Measurements from ENCODE around the gene RELCH.

DNA sequence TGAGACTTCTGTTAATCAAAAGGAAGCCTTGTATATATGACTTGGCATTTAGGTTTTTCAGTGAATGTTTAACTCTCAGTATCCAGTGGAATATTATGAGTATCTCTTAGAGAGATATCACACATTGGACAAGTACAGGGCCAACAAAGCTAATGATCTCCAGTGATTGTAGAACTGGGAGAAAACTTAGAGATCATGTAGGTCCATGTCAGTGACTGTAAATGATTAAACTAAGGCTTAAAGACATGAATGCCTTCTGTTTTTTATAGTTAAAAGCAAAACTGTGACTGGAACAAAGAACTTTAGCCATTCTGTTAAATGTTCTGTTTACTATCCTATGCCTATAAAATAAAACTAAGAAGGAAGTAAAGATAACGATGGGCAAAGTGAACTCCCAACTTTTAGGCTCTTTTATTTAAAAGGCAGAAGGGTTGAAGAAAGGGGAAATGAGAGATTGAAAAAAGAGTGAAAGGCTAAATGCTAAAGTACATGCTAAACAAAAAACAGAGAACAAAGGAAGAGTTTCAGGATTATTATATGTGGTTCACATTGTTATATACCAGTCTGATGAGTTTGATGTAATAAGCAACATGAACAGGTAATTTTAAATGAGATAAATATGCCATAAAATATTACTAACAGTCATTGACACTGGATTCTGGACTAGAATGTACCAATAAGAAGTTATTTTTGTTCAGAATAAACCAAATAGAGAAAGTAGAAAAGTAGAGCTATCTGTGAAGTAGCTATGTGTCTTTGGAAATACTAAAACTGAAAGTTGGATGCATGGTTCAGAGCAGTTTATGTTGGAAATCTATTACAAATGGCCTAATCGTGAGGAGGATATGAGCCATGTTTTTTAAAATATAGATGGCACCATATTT, 101.0 kb downstream of the RELCH start:
- TF ChIP-seq, protein P1, sequence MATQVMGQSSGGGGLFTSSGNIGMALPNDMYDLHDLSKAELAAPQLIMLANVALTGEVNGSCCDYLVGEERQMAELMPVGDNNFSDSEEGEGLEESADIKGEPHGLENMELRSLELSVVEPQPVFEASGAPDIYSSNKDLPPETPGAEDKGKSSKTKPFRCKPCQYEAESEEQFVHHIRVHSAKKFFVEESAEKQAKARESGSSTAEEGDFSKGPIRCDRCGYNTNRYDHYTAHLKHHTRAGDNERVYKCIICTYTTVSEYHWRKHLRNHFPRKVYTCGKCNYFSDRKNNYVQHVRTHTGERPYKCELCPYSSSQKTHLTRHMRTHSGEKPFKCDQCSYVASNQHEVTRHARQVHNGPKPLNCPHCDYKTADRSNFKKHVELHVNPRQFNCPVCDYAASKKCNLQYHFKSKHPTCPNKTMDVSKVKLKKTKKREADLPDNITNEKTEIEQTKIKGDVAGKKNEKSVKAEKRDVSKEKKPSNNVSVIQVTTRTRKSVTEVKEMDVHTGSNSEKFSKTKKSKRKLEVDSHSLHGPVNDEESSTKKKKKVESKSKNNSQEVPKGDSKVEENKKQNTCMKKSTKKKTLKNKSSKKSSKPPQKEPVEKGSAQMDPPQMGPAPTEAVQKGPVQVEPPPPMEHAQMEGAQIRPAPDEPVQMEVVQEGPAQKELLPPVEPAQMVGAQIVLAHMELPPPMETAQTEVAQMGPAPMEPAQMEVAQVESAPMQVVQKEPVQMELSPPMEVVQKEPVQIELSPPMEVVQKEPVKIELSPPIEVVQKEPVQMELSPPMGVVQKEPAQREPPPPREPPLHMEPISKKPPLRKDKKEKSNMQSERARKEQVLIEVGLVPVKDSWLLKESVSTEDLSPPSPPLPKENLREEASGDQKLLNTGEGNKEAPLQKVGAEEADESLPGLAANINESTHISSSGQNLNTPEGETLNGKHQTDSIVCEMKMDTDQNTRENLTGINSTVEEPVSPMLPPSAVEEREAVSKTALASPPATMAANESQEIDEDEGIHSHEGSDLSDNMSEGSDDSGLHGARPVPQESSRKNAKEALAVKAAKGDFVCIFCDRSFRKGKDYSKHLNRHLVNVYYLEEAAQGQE (IDR thresholded peaks at IDR 0.05; ENCODE audit: insufficient read depth in 1 of 2, low read depth in 2 of 2, low read length in 2 of 2): no peak
- TF ChIP-seq TAF1 (IDR thresholded peaks at IDR 0.05; ENCODE audit: borderline replicate concordance, insufficient read depth, low read length) (no peak), POLR2AphosphoS5 (IDR thresholded peaks at IDR 0.05; ENCODE audit: low read depth, low read length) (no peak), SIN3A (IDR thresholded peaks at IDR 0.05; ENCODE audit: borderline replicate concordance, insufficient read depth, low read length) (no peak), FOXP2 (optimal IDR thresholded peaks at IDR 0.05; ENCODE audit: borderline replicate concordance, extremely low read depth, extremely low read length, insufficient read depth) (no peak)
